Measurements from ENCODE around the gene AKAP8. TPM values are rescaled to one million over a fixed set of nuclear protein-coding genes. Genes with fewer than 3 reads are reported as not detected.

AKAP8 gene
- total and polyA plus RNA-seq, 2 experiments from 2014 or later, result 18.6 to 22.9 TPM

- Histone ChIP-seq H3K4me2 (no peak overlapping the region), H3K9me3 (ENCODE audit: low read depth) (no peaks in the 10 kb centered on the region), H2AFZ (no peak overlapping the region), H3K4me1 (ENCODE audit: insufficient read depth) (peaks cover 4% of the 10 kb centered on the region), H4K20me1 (ENCODE audit: insufficient read depth, poor library complexity, severe bottlenecking) (no peaks in the 10 kb centered on the region), H3K36me3 (replicated peaks; ENCODE audit: insufficient read depth, low read depth) (no peaks in the 10 kb centered on the region), H3K27ac (no peak overlapping the region), H3K9me2 (replicated peaks; ENCODE audit: insufficient read depth) (no peaks in the 10 kb centered on the region), H3K27me3 (no peaks in the 10 kb centered on the region), H3K4me3 (no peak overlapping the region), H3K79me2 (peaks cover 13% of the 10 kb centered on the region)
- WGBS (ENCODE audit: low lambda C conversion rate, missing lambda C conversion rate), result 93% methylated on average over 13 of the region's 13 CpGs
- no peak for DNase-seq (ENCODE audit: low spot score)
- TF ChIP-seq CTCF (IDR thresholded peaks at IDR 0.05; ENCODE audit: poor library complexity) (no peak), EZH2phosphoT487 (IDR thresholded peaks at IDR 0.05; ENCODE audit: low read depth, severe bottlenecking, unreplicated experiment) (no peak), EZH2 (IDR thresholded peaks at IDR 0.05; ENCODE audit: borderline replicate concordance) (no peak)
Measured at GRCh38 chr19:15424121-15424520, 44.5 kb upstream of the AKAP8 start.

GRCh38 chr19:15423130-15423529 is 43.5 kb upstream of the AKAP8 start:
- Histone ChIP-seq H3K4me3 (no peak overlapping the region), H3K79me2 (peaks cover 7% of the 10 kb centered on the region), H3K4me2 (no peak overlapping the region), H3K27ac (no peak overlapping the region), H3K9me2 (replicated peaks; ENCODE audit: insufficient read depth) (no peaks in the 10 kb centered on the region), H4K20me1 (ENCODE audit: insufficient read depth, poor library complexity, severe bottlenecking) (no peaks in the 10 kb centered on the region), H3K9me3 (ENCODE audit: low read depth) (no peaks in the 10 kb centered on the region), H3K36me3 (replicated peaks; ENCODE audit: insufficient read depth, low read depth) (no peaks in the 10 kb centered on the region), H2AFZ (no peak overlapping the region), H3K4me1 (ENCODE audit: insufficient read depth) (peaks cover 4% of the 10 kb centered on the region), H3K27me3 (no peaks in the 10 kb centered on the region)
- TF ChIP-seq EZH2 (IDR thresholded peaks at IDR 0.05; ENCODE audit: borderline replicate concordance), result no peak
- no peak for TF ChIP-seq CTCF (IDR thresholded peaks at IDR 0.05; ENCODE audit: poor library complexity)
- TF ChIP-seq EZH2phosphoT487 (IDR thresholded peaks at IDR 0.05; ENCODE audit: low read depth, severe bottlenecking, unreplicated experiment), result no peak
- WGBS (ENCODE audit: low lambda C conversion rate, missing lambda C conversion rate), result 99% methylated on average over 6 of the region's 6 CpGs
- no peak for DNase-seq (ENCODE audit: low spot score)

GRCh38 chr19:15422296-15423075 is 42.9 kb upstream of the AKAP8 start:
- TF ChIP-seq EZH2 (IDR thresholded peaks at IDR 0.05; ENCODE audit: borderline replicate concordance) (no peak), EZH2phosphoT487 (IDR thresholded peaks at IDR 0.05; ENCODE audit: low read depth, severe bottlenecking, unreplicated experiment) (no peak), CTCF (IDR thresholded peaks at IDR 0.05; ENCODE audit: poor library complexity) (no peak)
- no peaks in the 10 kb centered on the region for H3K9me2 ChIP-seq (replicated peaks; ENCODE audit: insufficient read depth)
- no peak overlapping the region for H3K27ac ChIP-seq
- H2AFZ ChIP-seq, result no peak overlapping the region
- no peak overlapping the region for H3K4me2 ChIP-seq
- DNase-seq (ENCODE audit: low spot score), result no peak
- no peaks in the 10 kb centered on the region for H3K9me3 ChIP-seq (ENCODE audit: low read depth)
- no peak overlapping the region for H3K4me3 ChIP-seq
- WGBS (ENCODE audit: low lambda C conversion rate, missing lambda C conversion rate), result 97% methylated on average over 22 of the region's 22 CpGs
- peaks cover 11% of the 10 kb centered on the region for H3K79me2 ChIP-seq
- peaks cover 6% of the 10 kb centered on the region for H4K20me1 ChIP-seq (ENCODE audit: insufficient read depth, poor library complexity, severe bottlenecking)
- H3K27me3 ChIP-seq, result no peaks in the 10 kb centered on the region
- no peaks in the 10 kb centered on the region for H3K36me3 ChIP-seq (replicated peaks; ENCODE audit: insufficient read depth, low read depth)
- H3K4me1 ChIP-seq (ENCODE audit: insufficient read depth), result peaks cover 4% of the 10 kb centered on the region
